SK-N-SH (cell line): Measurements from ENCODE around the gene EFHD2.

Source experiments
- POLR2AphosphoS5 ChIP-seq: IDR thresholded peaks from 2 replicates; pipeline ENCODE4 v1.6.1; 2012; ENCODE audit warnings: low read depth, low read length
- TAF1 ChIP-seq: IDR thresholded peaks from 2 replicates; pipeline ENCODE4 v1.6.1; 2012; ENCODE audit warnings: low read depth, mild to moderate bottlenecking, low read length, moderate library complexity, borderline replicate concordance
- TF ChIP-seq, protein P1 (sequence below): fragments of 150-350 bp; IDR thresholded peaks from 2 replicates; pipeline ENCODE4 v1.6.1; 2017; ENCODE audit warnings: antibody characterized with exemption, low read length, low read depth, borderline replicate concordance

DNA sequence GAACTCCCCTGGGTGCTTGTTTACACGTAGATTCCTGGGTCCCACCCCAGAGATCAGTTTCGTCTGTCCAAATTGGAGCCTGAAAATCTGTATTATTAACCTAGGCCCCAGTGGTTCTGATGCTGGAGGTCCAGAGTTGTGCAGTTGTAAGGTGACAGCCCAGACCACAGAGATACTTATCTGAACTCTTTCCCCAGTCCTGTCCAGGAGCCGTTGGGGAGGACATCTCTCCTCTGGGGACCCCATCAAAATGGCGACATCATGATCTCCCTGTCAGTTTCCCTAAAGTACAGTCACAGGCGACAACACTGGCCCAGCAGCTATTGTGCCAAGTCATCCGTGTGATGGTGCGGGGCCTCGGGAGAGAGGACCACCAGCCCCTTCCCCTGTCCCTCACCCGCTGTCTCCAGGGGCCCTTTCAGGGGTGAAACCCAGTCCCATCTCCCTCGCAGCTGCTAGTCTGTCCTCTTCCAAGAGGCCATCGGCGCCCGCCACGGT is 749 bp upstream of the EFHD2 start:
- TF ChIP-seq POLR2AphosphoS5 (no peak), TAF1 (no peak)
- TF ChIP-seq, protein P1, sequence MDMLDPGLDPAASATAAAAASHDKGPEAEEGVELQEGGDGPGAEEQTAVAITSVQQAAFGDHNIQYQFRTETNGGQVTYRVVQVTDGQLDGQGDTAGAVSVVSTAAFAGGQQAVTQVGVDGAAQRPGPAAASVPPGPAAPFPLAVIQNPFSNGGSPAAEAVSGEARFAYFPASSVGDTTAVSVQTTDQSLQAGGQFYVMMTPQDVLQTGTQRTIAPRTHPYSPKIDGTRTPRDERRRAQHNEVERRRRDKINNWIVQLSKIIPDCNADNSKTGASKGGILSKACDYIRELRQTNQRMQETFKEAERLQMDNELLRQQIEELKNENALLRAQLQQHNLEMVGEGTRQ, result no peak
